Measurements from ENCODE around the gene RASGRP1.

DNA sequence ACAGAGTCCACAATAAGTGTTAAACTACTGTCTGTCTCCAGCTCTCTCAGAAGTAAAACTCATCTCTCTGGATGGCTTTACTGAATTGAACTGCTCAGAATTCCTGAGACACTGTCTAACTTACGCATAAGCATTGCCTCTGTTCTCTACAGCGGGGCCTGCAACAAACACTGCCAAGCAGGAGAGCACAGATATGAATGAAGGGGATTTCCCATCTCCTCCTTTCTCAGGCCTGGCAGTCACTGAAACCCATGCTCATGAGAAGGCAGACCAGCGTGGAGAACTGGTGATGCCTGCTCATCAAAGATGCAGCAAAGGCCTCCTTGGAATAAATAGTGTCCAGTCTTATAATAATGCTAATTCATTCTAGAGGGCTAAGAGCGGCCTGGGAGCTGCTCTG is 10.3 kb downstream of the RASGRP1 start:
- TF ChIP-seq POLR2A (IDR thresholded peaks at IDR 0.05) (no peak), CTCF (IDR thresholded peaks at IDR 0.05) (no peak)
